Measurements from ENCODE around the gene MTERF4.

DNA sequence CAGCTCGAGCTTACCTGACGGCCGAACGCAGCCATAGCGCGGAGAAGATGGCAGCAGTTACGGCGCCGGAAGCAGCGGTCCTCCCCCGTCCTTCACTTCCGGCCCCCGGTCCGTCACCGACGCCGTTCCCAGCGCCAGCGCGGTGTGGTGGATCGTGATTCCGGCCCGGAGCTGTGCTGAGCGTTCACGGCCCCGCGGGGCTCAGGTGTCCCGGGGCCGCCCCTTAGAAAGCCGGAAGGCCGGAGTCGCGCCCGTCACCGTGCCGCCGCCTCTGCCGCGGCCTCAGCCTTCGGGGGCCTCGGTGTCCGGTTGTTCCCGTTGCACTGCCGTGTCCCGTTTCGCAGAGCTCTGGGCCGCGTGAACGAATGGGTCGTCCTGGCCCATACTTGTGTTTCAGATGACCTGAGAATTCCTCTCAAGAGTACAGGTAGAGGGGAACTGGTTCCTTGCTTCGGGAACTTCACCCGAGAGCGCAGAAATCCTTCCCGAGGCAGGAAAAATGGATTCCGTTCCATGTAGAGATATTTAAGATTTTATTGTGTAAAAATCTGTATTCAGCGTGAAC, at the start of gene MTERF4:
- TF ChIP-seq CTCF (IDR thresholded peaks at IDR 0.05) (no peak), POLR2A (IDR thresholded peaks at IDR 0.05) (peak in 1 of 2 donors; percentile 51)
